ENCODE measurements around the gene PHF5A.
"Not testable (repeated sequence)": the region's sequence is repeated elsewhere in the genome, so short reads cannot be mapped to it uniquely, and the experiment has no call there.

Gene PHF5A

DNA sequence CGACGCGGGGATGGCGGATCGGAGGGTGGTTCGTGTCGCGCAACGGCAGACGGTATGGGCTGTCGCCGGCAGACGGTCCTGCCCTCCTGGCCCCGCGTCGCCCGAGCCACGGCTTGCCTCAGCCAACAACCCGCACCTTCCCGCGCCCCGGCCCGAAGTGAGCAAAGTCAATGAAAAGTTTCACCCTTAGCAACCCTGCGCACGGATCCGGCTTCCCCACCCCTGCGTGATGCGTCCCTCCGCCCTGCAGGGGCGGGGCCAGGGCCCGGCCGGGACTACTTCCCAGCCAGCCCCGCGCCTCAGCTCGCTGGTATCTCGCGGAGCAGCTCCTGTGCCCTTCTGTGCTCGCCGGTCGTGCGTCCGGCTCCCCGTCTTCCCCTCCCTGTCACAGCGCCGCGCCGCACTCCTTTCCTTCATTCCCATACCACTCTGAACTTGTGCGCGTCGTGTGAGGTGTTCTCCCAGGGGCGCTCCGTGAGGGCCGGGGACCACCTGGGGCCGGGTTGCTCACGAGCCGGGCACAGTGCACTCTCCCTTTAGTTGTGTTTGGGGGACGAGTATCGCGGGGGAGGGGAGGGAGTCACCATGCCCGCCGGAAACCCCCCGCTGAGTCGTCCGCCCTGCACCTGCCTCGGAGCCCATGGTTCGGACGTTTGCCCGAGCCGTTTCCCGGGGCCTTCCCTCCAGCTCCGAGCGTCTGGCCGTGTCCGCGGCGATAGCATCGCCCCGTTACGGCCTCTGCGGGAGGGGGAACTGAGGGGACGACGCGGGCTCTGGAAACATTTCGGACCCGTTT lies 21.7 kb downstream of the PHF5A start, which contains the start of gene TOB2:
Gene TOB2 (minus strand): TSS at position 163 of the 796 bp plus-strand sequence. CDS start 9,456 bp downstream, outside the sequence.
- peak; percentile 46 to 82 for DNase-seq

DNA sequence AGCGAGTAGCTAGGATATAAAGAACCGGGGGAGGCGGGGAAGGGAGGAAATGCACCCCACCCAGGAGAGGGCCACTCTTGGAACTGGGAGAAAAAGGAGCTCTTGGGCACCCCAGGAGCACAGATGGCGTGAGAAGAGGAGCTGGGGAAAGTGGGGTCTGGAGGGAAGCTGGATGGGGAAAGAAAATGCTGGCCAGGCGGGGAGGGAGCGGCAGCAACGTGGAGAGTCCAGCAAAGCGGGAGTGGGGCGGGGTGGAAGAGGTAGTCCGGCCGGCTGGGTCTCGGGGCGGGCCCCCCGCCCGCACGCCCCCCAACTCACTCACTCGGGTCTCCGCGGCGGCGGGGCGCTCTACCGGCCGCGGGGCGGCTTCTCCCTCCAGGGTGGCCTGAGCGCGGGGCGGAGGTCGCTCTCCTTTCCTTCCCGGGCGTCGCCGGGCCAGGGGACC lies 22.4 kb downstream of the PHF5A start:
- no peak for DNase-seq

DNA sequence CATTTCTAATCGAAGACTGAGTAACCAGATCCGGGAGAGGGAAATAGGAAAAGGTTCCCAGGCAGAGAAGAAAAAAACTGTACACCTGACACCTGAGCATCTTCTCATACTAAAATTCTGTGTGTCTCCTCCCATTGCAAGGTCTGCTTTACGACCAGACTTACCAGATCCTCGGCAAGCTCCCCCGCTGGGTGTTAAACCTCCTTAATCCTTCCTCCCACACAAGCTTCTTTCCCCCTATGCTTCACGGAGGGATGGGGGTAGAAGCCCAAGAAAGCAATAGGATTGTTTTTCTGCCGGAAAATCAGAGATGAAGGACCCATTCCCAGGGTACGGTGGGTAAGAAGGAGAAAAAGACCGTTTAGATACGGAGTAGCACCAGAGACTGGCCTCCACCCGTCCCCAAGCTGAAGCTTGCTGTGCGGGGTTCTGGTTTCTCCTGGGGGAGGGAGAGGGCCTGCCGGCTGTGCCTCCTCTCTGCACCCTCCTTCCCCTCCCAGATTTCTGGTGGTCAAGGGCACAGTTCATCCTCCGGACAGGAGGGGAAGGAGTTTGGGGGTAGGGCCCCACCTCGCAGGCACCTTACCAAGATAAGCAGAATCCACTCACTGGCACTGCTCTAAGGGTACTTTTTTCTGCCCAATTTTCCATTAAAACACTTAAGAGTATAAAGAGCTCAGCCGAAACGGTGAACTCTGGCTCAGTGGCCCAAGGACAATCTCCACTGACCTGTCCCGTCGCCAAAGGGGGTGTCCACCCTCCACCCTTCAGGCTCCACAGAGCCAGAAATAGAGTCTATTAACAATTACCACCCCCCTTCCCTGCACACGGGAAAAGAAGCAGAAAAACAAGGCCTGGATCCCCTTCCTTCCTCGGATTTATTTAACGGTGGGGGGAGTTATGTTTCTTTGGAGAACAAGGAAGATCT lies 23.1 kb downstream of the PHF5A start:
- DNase-seq = no peak

DNA sequence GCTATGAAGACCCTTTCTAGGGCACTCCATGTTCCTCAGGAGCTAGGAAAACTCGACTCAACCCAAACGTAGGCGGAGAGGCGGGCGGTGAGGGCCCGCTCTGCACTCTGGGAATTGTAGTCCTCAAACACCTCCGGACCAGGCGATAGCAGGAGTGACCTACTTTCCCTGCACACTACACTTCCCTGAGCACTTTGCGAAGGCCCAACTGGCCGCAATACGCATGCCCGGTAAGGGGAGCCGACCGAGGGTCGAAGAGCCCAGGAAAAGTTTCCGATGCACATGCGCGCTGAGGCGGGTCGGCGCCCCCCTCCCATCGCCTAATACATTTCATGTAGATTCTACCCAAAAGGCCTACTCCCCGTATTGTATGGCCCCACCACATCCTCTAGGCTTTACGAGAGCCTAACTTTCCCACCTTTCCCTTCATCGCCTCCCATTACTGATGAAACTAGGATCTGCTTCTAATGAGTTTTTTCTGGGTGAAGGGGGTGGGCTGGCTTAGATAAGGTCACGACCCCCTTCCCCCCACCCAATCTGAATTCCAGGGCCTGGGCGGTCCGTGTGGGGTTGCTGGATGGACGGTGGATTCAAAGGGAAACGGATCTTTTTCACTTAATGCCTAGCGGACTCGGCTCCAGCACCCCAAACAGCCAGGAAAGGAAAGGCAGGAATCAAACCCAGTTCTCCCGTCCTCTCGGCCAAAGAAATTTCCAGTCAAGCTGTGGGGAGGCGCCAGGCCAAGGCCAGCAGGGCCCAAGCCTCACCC lies 23.9 kb downstream of the PHF5A start:
- DNase-seq = peak; percentile 75 to 86

DNA sequence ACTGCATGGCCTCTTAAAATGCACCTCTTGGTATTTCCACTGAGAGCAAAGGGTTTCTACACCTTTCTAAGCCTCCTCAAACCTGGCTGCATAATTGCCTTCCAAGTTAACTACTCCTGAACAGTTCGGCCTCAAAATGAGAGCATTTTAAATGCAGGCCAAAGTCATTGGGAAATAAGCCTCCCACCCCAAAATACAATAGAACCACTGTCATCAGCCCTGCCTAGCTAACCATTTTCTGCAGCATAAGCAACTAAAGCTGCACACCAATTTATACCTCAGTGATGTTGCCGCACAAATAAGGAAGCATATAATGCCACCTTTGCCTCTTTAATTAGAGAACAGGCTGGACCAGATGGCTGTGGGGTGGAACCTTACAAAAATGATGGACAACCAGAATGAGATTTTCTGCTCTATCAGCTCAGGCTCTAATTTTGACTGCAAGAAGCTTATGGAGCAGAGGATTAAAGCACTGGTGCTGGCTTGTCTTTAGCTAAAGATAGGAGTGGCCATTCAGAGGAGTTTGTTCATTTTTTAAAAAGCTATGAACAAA lies 26.2 kb downstream of the PHF5A start:
- DNase-seq = peak; percentile 64 to 75

DNA sequence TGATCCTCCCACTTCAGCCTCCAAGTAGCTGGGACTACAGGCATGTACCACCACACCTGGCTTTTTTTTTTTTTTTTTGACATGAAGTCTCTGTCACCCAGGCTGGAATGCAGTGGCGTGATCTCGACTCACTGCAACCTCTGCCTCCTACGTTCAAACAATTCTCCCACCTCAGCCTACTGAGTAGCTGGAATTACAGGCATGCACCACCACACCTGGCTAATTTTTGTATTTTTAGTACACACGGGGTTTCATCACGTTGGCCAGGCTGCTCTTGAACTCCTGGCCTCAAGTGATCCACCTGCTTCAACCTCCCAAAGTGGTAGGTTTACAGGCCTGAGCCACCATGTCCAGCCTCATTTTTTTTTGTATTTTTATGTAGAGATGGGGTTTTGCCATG lies 28.0 kb downstream of the PHF5A start:
- DNase-seq = not testable (repeated sequence)

- no peak for DNase-seq
These were observed 31.3 kb downstream of the PHF5A start for GRCh38 chr22:41437198-41437597.

GRCh38 chr22:41436322-41437113 lies 32.0 kb downstream of the PHF5A start:
- no peak for DNase-seq

GRCh38 chr22:41435560-41435959 lies 32.9 kb downstream of the PHF5A start:
- no peak for DNase-seq

DNA sequence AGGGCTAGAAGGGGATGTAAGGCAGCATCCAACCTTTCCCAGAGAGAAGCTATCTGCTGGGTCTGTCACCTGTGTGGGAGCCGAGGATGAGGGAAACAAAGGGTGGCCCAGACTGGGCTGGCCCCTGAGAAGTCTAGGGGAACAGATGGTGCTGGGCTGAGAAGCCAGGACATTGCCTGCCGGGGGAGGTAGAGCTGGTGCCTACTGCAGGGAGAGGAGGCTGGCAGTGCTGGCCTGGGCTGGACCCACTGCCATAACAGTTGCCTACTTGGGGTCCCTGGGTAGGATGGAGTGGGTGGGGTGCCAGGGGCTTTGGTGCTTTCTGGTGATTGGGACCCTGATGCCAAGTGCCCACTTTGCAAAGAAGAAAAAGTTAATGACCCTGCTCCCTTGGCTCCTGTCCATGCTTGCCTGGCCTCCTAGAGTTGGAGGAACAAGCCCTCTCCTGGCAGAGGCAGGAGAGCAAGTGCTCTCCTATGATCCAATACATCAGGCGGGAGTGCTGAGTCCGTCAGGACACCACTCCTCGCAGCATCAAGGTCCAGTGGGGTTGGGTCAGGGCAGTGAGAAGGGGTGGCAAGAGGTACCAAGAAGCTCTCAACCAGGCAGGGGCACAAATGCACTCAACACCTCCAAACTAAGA lies 34.0 kb downstream of the PHF5A start:
- peak in 1 of 2 experiments; percentile 78 for DNase-seq

- DNase-seq = not testable (repeated sequence)
These were observed 35.0 kb downstream of the PHF5A start for GRCh38 chr22:41433480-41433879.

DNA sequence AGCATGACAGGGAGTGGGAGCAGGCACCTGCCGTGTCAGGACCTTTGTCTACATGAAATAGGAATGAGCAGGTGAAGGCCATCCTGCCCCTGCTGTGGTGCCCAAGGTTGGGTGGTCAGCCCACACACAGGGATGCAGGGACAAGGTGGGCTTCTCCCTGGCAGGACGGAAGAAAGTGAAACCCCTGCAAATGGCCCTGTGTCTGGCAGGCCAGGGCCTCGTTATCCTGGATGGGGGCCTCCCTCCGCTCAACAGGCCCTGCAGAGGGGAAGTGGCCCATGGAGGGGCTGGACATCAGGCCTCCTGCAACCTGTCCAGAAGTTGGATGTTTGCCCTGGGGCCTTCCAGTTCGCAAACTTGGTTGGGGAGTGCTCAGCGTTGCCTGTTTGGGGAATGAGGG lies 36.8 kb downstream of the PHF5A start:
- DNase-seq = no peak

DNA sequence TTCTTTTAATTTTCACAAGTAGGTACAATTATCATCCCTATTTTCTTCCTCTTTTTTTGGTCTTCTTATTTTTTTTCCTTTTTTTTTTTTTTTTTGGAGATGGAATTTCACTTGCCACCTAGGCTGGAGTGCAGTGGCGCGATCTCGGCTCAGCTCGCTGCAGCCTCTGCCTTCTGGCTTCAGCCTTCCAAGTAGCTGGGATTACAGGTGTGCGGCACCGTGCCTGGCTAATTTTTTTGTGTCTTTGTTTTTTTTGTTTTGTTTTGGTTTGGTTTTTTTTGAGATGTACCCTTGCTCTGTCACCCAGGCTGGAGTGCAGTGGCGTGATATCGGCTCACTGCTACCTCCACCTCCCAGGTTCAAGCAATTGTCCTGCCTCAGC lies 38.5 kb downstream of the PHF5A start:
- no peak for DNase-seq

DNA sequence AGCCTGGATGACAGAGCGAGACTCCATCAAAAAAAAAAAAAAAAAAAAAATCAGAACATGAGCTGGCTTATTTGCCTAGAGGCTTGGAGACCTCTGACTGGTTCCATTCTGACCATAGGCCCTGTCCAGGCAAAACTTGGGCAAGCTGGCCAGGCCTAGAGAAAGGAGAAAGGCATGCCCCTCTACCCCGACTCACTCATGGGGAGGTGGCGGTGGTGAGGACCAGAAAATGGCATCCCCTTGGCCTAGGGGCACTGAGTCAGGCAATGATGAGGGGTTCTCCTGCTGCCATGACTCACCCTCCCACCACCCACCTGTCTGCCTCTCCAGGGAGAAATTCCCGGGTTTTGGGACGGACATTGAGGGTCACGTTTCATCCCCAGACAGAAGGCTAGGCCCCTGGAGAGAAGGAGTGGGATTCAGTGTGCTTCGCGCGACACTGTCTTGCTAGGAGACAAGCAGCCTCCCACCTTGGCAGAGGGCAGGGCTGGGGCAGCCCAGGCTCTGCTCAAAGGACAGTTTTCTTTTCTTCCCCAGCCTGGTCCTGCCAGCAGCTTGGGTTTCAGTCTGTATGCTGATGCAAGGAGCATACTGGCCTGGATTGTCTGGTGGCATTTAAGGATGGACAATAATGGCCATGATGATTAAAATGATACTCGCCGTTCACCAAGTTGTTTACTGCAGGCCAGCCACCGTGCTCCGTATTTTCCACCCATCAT lies 39.1 kb downstream of the PHF5A start:
- no peak for DNase-seq

- DNase-seq = no peak
These were observed 42.7 kb downstream of the PHF5A start for GRCh38 chr22:41425660-41426365.

DNA sequence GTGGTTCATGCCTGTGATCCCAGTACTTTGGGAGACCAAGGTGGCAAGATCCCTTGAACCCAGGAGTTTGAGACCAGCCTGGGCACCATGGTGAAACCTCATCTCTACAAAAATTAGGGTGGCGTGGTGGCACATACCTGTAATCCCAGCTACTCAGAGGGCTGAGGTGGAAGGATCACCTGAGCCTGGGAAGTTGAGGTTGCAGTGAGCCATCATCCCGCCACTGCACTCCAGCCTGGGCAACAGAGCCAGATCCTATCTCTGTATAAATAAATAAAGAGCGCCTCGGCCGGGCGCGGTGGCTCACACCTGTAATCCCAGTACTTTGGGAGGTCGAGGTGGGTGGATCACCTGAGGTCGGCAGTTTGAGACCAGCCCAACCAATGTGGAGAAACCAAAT lies 49.8 kb downstream of the PHF5A start:
- no peak for DNase-seq

DNA sequence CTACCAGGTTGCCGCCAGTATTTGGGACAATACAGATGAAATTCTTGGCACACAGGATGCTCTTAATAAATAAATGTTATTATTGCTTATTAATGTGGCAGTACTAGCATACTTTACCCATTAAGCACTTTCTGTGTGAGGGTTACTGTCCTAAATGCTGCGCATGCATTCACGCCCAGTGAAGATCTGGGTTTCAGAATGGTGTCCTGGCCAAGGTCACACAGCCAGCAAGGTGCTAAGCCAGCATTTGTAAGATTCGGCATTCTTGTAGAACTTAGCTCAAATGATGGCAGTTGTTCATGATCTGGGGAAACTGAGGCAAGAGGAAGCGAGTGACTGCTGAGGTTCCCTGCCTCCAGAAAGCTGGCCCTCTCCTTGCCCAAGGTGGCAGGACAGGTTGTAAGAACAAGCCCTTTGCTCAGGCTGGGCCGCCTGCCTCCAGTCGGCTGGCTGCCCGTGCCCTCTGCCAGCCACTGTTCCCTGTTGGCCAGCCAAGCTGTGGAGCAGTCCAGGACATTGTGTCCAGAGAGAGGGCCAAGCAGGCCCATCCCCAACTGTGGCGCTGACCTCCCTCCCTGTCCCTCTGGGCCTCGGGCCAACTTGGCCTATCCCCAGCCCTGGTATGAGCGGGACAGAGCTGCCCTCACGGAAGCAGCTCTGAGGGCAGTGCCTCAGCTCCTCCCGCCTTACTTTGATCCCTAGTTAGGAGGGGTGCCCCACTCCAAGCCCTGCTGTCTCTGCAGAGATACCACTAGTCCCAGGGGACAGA lies 50.7 kb downstream of the PHF5A start:
- DNase-seq = peak; percentile 96 to 97

GRCh38 chr22:41415554-41415953 lies 52.9 kb downstream of the PHF5A start:
- peak in 1 of 2 experiments; percentile 58 for DNase-seq
